GM23338 (cell line): ENCODE data around the gene GGNBP2. TPM values are rescaled to one million over a fixed set of nuclear protein-coding genes. Genes with fewer than 3 reads are reported as not detected.
A peak's percentile ranks its signal among the peaks of the same experiment; 100 is the strongest.

Experiments
- ATAC-seq: fragments of 200-7000 bp; cut with Tn5 transposase; 3 replicates; pipeline ENCODE4 v1.9.1; 2020
- DNase-seq: peaks from one replicate; pipeline ENCODE4 v3.0.0-alpha.2; 2015; ENCODE audit warnings: low spot score
- H2AFZ ChIP-seq: fragments of 200-600 bp; sonication (generic); 2 replicates; pipeline ENCODE4 v1.8.0; 2016; ENCODE audit warnings: antibody characterized with exemption, mild to moderate bottlenecking, moderate library complexity
- H3F3A ChIP-seq: fragments of 200-600 bp; sonication (generic); replicated peaks from 2 replicates; pipeline ENCODE4 v1.8.0; 2017; ENCODE audit warnings: antibody characterized with exemption, mixed run types, low read depth
- H3K27ac ChIP-seq: fragments of 200-600 bp; sonication (generic); 2 replicates; pipeline ENCODE4 v1.6.1; 2016; ENCODE audit warnings: low read depth
- H3K27me3 ChIP-seq: fragments of 200-600 bp; sonication (generic); 2 replicates; pipeline ENCODE4 v1.8.0; 2016; ENCODE audit warnings: mild to moderate bottlenecking, mixed run types, moderate library complexity; ENCODE audit not compliant: insufficient read depth
- H3K36me3 ChIP-seq: fragments of 200-600 bp; sonication (generic); 2 replicates; pipeline ENCODE4 v1.8.0; 2016; ENCODE audit warnings: mild to moderate bottlenecking; ENCODE audit not compliant: insufficient read depth
- H3K4me1 ChIP-seq: fragments of 200-600 bp; sonication (generic); 2 replicates; pipeline ENCODE4 v1.8.0; 2016; ENCODE audit warnings: mild to moderate bottlenecking, moderate library complexity; ENCODE audit not compliant: insufficient read depth
- H3K4me2 ChIP-seq: fragments of 200-600 bp; sonication (generic); 2 replicates; pipeline ENCODE4 v1.7.1; 2017; ENCODE audit warnings: mixed run types
- H3K4me3 ChIP-seq: fragments of 200-600 bp; sonication (generic); 2 replicates; pipeline ENCODE4 v1.6.1; 2016; ENCODE audit warnings: mixed run types
- H3K79me2 ChIP-seq: fragments of 200-600 bp; sonication (generic); replicated peaks from 2 replicates; pipeline ENCODE4 v1.8.0; 2017; ENCODE audit warnings: mild to moderate bottlenecking; ENCODE audit not compliant: insufficient read depth
- H3K9me2 ChIP-seq: fragments of 200-600 bp; sonication (generic); 2 replicates; pipeline ENCODE4 v1.8.0; 2017; ENCODE audit not compliant: insufficient read depth
- H4K20me1 ChIP-seq: fragments of 200-600 bp; sonication (generic); replicated peaks from 2 replicates; pipeline ENCODE4 v1.8.0; 2017; ENCODE audit warnings: mild to moderate bottlenecking; ENCODE audit not compliant: insufficient read depth
- H3K27ac Mint-ChIP-seq: 2 replicates; pipeline ENCODE4 v1.8.0; 2020; ENCODE audit warnings: inconsistent platforms, mild to moderate bottlenecking, moderate library complexity, mixed read lengths
- H3K27me3 Mint-ChIP-seq: 3 replicates; pipeline ENCODE4 v1.8.0; 2022; ENCODE audit warnings: low read depth, mild to moderate bottlenecking, moderate library complexity, mixed read lengths, inconsistent platforms; ENCODE audit not compliant: insufficient read depth, poor library complexity
- H3K36me3 Mint-ChIP-seq: 3 replicates; pipeline ENCODE4 v1.8.0; 2021; ENCODE audit warnings: low read depth, mild to moderate bottlenecking, inconsistent platforms, moderate library complexity, mixed read lengths
- H3K4me1 Mint-ChIP-seq: 3 replicates; pipeline ENCODE4 v1.8.0; 2020; ENCODE audit warnings: mild to moderate bottlenecking, inconsistent platforms, mixed read lengths
- H3K4me3 Mint-ChIP-seq: 3 replicates; pipeline ENCODE4 v1.8.0; 2021; ENCODE audit warnings: moderate library complexity, mild to moderate bottlenecking, inconsistent platforms, mixed read lengths
- H3K9me3 Mint-ChIP-seq: 3 replicates; pipeline ENCODE4 v1.8.0; 2020; ENCODE audit warnings: moderate library complexity, mild to moderate bottlenecking, inconsistent platforms, mixed read lengths
- CREB1 ChIP-seq: fragments of 250-450 bp; sonication (Bioruptor Pico); IDR thresholded peaks from 2 replicates; pipeline ENCODE4 v1.5.0; 2020; ENCODE audit warnings: low read depth, mild to moderate bottlenecking, moderate library complexity
- JUNB ChIP-seq: IDR thresholded peaks from one replicate; pipeline ENCODE4 v1.6.1; 2016; ENCODE audit warnings: antibody characterized with exemption; ENCODE audit not compliant: unreplicated experiment
- NANOG ChIP-seq: IDR thresholded peaks from 2 replicates; pipeline ENCODE4 v1.6.1; 2016; ENCODE audit warnings: antibody characterized with exemption, borderline replicate concordance
- POLR2AphosphoS5 ChIP-seq: IDR thresholded peaks from 2 replicates; pipeline ENCODE4 v1.6.1; 2016; ENCODE audit warnings: antibody characterized with exemption, low read depth
- REST ChIP-seq: IDR thresholded peaks from one replicate; pipeline ENCODE4 v1.6.1; 2018; ENCODE audit warnings: antibody characterized with exemption; ENCODE audit not compliant: unreplicated experiment
- STAT1 ChIP-seq: IDR thresholded peaks from one replicate; pipeline ENCODE4 v1.6.1; 2016; ENCODE audit warnings: antibody characterized with exemption; ENCODE audit not compliant: unreplicated experiment
- ZNF331 ChIP-seq: fragments of 250-450 bp; sonication (Bioruptor Pico); IDR thresholded peaks from 2 replicates; pipeline ENCODE4 v1.5.0; 2020; ENCODE audit warnings: low read depth, mild to moderate bottlenecking, moderate library complexity
- polyA plus RNA-seq: library from polyadenylated mRNA; unstranded; fragments of >200 nt; fragmentation: Nextera tagmentation; extraction: Ambion mirVana; gene quantifications from 2 replicates; pipeline ENCODE4 v1.2.1, GENCODE V29; 2016
- total RNA-seq: library from RNA; depleted of rRNA; stranded (reverse); fragments of >200 nt; shearing (Covaris generic); gene quantifications from 2 replicates; pipeline ENCODE4 v1.2.3, GENCODE V29; 2014
- TF ChIP-seq, protein P1 (sequence below), 2 experiments: fragments of 200-600 bp in 1 of 2; sonication (generic) in 1 of 2; conservative IDR thresholded peaks; 2 replicates each; pipeline versions ENCODE4 v1.5.1 to v1.6.1; 2016 to 2017; ENCODE audit warnings: antibody characterized with exemption in 2 of 2, low read depth in 2 of 2, mild to moderate bottlenecking in 2 of 2, moderate library complexity in 1 of 2

Gene GGNBP2
- total and polyA plus RNA-seq, 2 experiments from 2014 or later, result 40.7 to 41.2 TPM

- peak overlapping the region; percentile 96 for H3K27ac ChIP-seq
- H2AFZ ChIP-seq, result no peak overlapping the region
- peaks cover 6% of the 10 kb centered on the region for H3K36me3 Mint-ChIP-seq
- H3K27me3 Mint-ChIP-seq, result peaks cover 9% of the 10 kb centered on the region
- peak overlapping the region; percentile 91 for H3K4me2 ChIP-seq
- TF ChIP-seq NANOG (no peak), JUNB (no peak), REST (no peak), CREB1 (peak; percentile 51), POLR2AphosphoS5 (peak; percentile 74), ZNF331 (CRISPR knock-in tag) (no peak)
- TF ChIP-seq, protein P1, sequence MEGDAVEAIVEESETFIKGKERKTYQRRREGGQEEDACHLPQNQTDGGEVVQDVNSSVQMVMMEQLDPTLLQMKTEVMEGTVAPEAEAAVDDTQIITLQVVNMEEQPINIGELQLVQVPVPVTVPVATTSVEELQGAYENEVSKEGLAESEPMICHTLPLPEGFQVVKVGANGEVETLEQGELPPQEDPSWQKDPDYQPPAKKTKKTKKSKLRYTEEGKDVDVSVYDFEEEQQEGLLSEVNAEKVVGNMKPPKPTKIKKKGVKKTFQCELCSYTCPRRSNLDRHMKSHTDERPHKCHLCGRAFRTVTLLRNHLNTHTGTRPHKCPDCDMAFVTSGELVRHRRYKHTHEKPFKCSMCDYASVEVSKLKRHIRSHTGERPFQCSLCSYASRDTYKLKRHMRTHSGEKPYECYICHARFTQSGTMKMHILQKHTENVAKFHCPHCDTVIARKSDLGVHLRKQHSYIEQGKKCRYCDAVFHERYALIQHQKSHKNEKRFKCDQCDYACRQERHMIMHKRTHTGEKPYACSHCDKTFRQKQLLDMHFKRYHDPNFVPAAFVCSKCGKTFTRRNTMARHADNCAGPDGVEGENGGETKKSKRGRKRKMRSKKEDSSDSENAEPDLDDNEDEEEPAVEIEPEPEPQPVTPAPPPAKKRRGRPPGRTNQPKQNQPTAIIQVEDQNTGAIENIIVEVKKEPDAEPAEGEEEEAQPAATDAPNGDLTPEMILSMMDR (conservative IDR thresholded peaks at IDR 0.05; ENCODE audit: low read depth in 2 of 2), result no peak
- H3K4me1 Mint-ChIP-seq, result peaks cover 16% of the 10 kb centered on the region; the same call in 2 of the 3 replicates
- DNase-seq (peak; percentile 99), ATAC-seq (peak; percentile 81)
- H3K9me2 ChIP-seq, result no peaks in the 10 kb centered on the region
- H3K27ac Mint-ChIP-seq, result peak overlapping the region; percentile 98
- peaks cover 62% of the 10 kb centered on the region for H3K79me2 ChIP-seq
- no peaks in the 10 kb centered on the region for H3K27me3 ChIP-seq
- H3K4me3 Mint-ChIP-seq, result peak overlapping the region; percentile 95
- no peaks in the 10 kb centered on the region for H3K9me3 Mint-ChIP-seq
- peaks cover 17% of the 10 kb centered on the region for H4K20me1 ChIP-seq
- H3F3A ChIP-seq, result peaks cover 9% of the 10 kb centered on the region
- peaks cover 24% of the 10 kb centered on the region for H3K4me1 ChIP-seq
- no peaks in the 10 kb centered on the region for H3K36me3 ChIP-seq
- H3K4me3 ChIP-seq, result peak overlapping the region; percentile 84
These were observed 1.0 kb downstream of the GGNBP2 start for GRCh38 chr17:36545465-36546417.

- Mint-ChIP-seq H3K27ac (peak overlapping the region; percentile 98), H3K4me1 (peaks cover 16% of the 10 kb centered on the region; the same call in 2 of the 3 replicates), H3K27me3 (peaks cover 12% of the 10 kb centered on the region), H3K36me3 (peaks cover 6% of the 10 kb centered on the region), H3K4me3 (peak overlapping the region; percentile 95), H3K9me3 (no peaks in the 10 kb centered on the region)
- ATAC-seq (no peak), DNase-seq (no peak)
- no peak overlapping the region for H2AFZ ChIP-seq
- no peaks in the 10 kb centered on the region for H3K36me3 ChIP-seq
- peak overlapping the region; percentile 84 for H3K4me3 ChIP-seq
- peaks cover 24% of the 10 kb centered on the region for H3K4me1 ChIP-seq
- peak overlapping the region; percentile 96 for H3K27ac ChIP-seq
- H4K20me1 ChIP-seq, result peaks cover 17% of the 10 kb centered on the region
- H3K4me2 ChIP-seq, result peak overlapping the region; percentile 91
- H3K27me3 ChIP-seq, result no peaks in the 10 kb centered on the region
- H3F3A ChIP-seq, result peaks cover 9% of the 10 kb centered on the region
- peaks cover 70% of the 10 kb centered on the region for H3K79me2 ChIP-seq
- no peaks in the 10 kb centered on the region for H3K9me2 ChIP-seq
- TF ChIP-seq CREB1 (no peak), STAT1 (no peak), NANOG (no peak)
- TF ChIP-seq, protein P1 (conservative IDR thresholded peaks at IDR 0.05; ENCODE audit: low read depth in 2 of 2), result no peak
These were observed 1.8 kb downstream of the GGNBP2 start for GRCh38 chr17:36546418-36547093.
